Suprapubic skin (tissue), 4 donors: ENCODE data around the gene RCOR1. TPM values are rescaled to one million over a fixed set of nuclear protein-coding genes. Genes with fewer than 3 reads are reported as not detected.

ENCODE experiments used
- DNase-seq, 2 donors: peaks; one replicate each; pipeline ENCODE4 v3.0.0-alpha.2; 2019; ENCODE audit warnings: low spot score in 2 of 2
- H3K27ac ChIP-seq: fragments of 200-600 bp; sonication (generic); one replicate; pipeline ENCODE4 v1.5.1; 2019
- H3K27me3 ChIP-seq: fragments of 200-600 bp; sonication (generic); one replicate; pipeline ENCODE4 v1.5.1; 2019
- H3K36me3 ChIP-seq: fragments of 200-600 bp; sonication (generic); one replicate; pipeline ENCODE4 v1.5.1; 2019
- H3K4me1 ChIP-seq: fragments of 200-600 bp; sonication (generic); one replicate; pipeline ENCODE4 v1.5.1; 2019
- H3K4me3 ChIP-seq: fragments of 200-600 bp; sonication (generic); one replicate; pipeline ENCODE4 v1.5.1; 2019; ENCODE audit warnings: mild to moderate bottlenecking
- H3K9me3 ChIP-seq: fragments of 200-600 bp; sonication (generic); one replicate; pipeline ENCODE4 v1.5.1; 2019
- CTCF ChIP-seq, 2 donors: fragments of 200-600 bp in 1 of 2; fragments of 450-650 bp in 1 of 2; sonication (generic) in 1 of 2; IDR thresholded peaks; one replicate each; pipeline ENCODE4 v1.5.1; 2016 to 2019; ENCODE audit warnings: antibody characterized with exemption in 2 of 2, mild to moderate bottlenecking in 1 of 2, moderate library complexity in 1 of 2
- EP300 ChIP-seq: sonication (generic); formaldehyde crosslinking; IDR thresholded peaks from one replicate; pipeline ENCODE4 v1.6.1; 2017; ENCODE audit warnings: antibody characterized with exemption
- POLR2A ChIP-seq, 2 donors: fragments of 450-650 bp; IDR thresholded peaks; one replicate each; pipeline ENCODE4 v1.6.1; 2017; ENCODE audit warnings: antibody characterized with exemption in 2 of 2, mild to moderate bottlenecking in 2 of 2, moderate library complexity in 2 of 2
- POLR2AphosphoS5 ChIP-seq, 3 donors: sonication (generic); formaldehyde crosslinking; IDR thresholded peaks; one replicate each; pipeline ENCODE4 v1.6.1; 2017; ENCODE audit warnings: antibody characterized with exemption in 3 of 3
- WGBS: methylation state at CpG from one replicate; pipeline ENCODE4 v1.1.5; 2018; 5-methylcytosine and 5-hydroxymethylcytosine counted together
- total RNA-seq, 4 donors: library from RNA; depleted of rRNA; stranded (reverse); fragments of >200 nt; gene quantifications; one replicate each; pipeline ENCODE4 v1.1.0, GENCODE V29; 2016

The RCOR1 gene
- total RNA-seq, 4 donors from 2014 or later, result 20.6 to 27.7 (median 24.8) TPM

DNA sequence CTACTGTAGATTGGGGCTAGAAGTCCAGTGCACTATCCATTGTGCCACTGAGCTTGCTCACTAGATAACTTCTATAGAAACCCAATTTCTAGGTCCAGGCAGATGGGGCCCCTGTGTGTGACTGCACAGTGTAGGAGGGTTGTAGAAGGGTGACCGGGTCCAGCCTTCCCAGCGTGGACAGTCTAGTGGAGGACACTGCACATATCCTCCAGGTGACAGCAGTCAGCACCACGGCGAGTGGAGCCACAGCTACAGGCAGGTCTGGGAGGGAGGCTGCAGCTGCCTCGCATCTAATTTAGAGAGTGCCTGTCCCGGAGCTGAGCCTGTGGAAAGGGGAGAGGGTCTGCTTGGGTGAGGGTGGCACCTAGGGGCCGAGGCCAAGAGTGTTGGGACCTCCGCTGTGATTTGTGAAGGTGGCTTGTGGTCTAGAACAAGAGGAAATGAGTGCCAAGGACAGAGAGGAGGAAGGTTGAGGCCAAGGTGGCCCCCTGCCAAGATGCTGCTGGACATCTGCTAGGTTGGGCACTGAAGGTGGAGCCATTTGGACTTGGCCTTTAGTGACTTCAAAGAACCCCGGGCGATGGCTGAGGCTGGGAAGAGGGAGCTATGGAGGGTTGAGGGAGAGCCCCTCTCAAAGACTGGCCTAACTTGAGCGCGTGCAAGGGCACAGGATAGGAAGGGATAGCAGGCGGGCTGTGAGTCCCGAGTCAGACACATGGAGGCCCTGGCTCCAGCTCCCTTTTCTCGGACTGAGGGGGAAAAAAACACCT lies 138.8 kb downstream of the RCOR1 start:
- H3K36me3 ChIP-seq, result peaks cover 38% of the 10 kb centered on the region
- no peak for DNase-seq
- TF ChIP-seq POLR2AphosphoS5 (IDR thresholded peaks at IDR 0.05) (no peak), POLR2A (IDR thresholded peaks at IDR 0.05) (no peak), CTCF (IDR thresholded peaks at IDR 0.05) (no peak), EP300 (no peak)

GRCh38 chr14:102731871-102732800 lies 139.7 kb downstream of the RCOR1 start:
- no peak for TF ChIP-seq POLR2AphosphoS5 (IDR thresholded peaks at IDR 0.05)
- TF ChIP-seq EP300, result no peak
- no peak for TF ChIP-seq POLR2A (IDR thresholded peaks at IDR 0.05)
- no peak for TF ChIP-seq CTCF (IDR thresholded peaks at IDR 0.05)
- peaks cover 30% of the 10 kb centered on the region for H3K36me3 ChIP-seq
- H3K9me3 ChIP-seq, result no peaks in the 10 kb centered on the region
- no peak overlapping the region for H3K27ac ChIP-seq
- no peaks in the 10 kb centered on the region for H3K4me1 ChIP-seq
- no peak for DNase-seq
- WGBS, result 85% methylated on average over 8 of the region's 13 CpGs
- H3K27me3 ChIP-seq, result no peaks in the 10 kb centered on the region
- no peak overlapping the region for H3K4me3 ChIP-seq

More for the DNA sequence above, 138.8 kb downstream of the RCOR1 start:
- Histone ChIP-seq H3K9me3 (no peaks in the 10 kb centered on the region), H3K4me1 (no peaks in the 10 kb centered on the region), H3K27me3 (no peaks in the 10 kb centered on the region), H3K27ac (no peak overlapping the region), H3K4me3 (no peak overlapping the region)
- WGBS, result 93% methylated on average over 15 of the region's 15 CpGs

DNA sequence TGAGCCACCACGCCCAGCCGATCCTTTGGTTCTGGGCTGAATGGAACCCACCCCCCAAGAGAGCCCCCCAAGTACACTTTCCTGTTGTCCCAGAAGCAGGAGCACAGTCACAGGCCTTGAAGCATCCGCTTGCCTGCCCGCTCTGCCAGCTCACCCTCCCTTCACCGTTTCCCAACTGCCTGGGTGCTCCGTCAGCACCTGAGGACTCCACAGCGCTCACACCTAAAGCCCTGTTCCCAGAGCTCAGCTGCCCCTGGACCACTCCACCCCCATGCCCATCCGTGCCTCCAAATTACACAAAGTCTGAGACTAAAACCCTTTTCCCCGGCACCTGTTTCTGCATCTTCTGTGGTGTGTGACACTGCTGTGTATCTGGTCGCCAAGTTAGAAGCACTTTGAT lies 140.5 kb downstream of the RCOR1 start:
- peaks cover 22% of the 10 kb centered on the region for H3K36me3 ChIP-seq

GRCh38 chr14:102733326-102733725 lies 140.9 kb downstream of the RCOR1 start:
- Histone ChIP-seq H3K9me3 (no peaks in the 10 kb centered on the region), H3K27ac (no peak overlapping the region), H3K27me3 (no peaks in the 10 kb centered on the region), H3K36me3 (peaks cover 21% of the 10 kb centered on the region), H3K4me3 (no peak overlapping the region), H3K4me1 (no peaks in the 10 kb centered on the region)
- no peak for DNase-seq
- 89% methylated on average over 11 of the region's 11 CpGs for WGBS
- TF ChIP-seq EP300 (no peak), CTCF (IDR thresholded peaks at IDR 0.05) (no peak), POLR2AphosphoS5 (IDR thresholded peaks at IDR 0.05) (no peak), POLR2A (IDR thresholded peaks at IDR 0.05) (no peak)

More for the DNA sequence above, 140.5 kb downstream of the RCOR1 start:
- H3K9me3 ChIP-seq, result no peaks in the 10 kb centered on the region
- TF ChIP-seq POLR2AphosphoS5 (IDR thresholded peaks at IDR 0.05), result no peak
- TF ChIP-seq POLR2A (IDR thresholded peaks at IDR 0.05), result no peak
- TF ChIP-seq CTCF (IDR thresholded peaks at IDR 0.05), result no peak
- TF ChIP-seq EP300, result no peak
- H3K27ac ChIP-seq, result no peak overlapping the region
- no peak for DNase-seq
- no peak overlapping the region for H3K4me3 ChIP-seq
- WGBS, result 95% methylated on average over 10 of the region's 10 CpGs
- H3K4me1 ChIP-seq, result no peaks in the 10 kb centered on the region
- no peaks in the 10 kb centered on the region for H3K27me3 ChIP-seq

DNA sequence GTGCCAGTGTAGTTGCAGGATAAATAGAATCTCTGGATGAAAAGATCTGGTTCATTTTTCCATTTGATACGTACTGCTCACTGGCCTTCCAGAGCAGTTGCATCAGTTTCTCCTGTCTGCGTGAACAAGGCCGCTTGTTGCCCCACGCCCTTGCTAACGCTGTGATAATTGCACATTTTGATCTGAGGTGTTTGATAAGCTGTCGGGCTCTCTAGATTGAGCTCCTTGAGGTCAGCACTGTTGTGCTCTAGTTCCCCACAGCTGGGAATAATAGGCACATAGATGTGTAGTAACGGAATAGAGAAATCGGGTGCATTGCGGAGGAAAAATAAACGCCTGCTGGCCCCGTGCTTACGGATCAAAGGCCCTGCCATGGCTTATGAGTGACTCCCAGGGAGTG lies 142.0 kb downstream of the RCOR1 start:
- 90% methylated on average over 12 of the region's 12 CpGs for WGBS
- no peak for DNase-seq
- H3K27ac ChIP-seq, result no peak overlapping the region
- no peaks in the 10 kb centered on the region for H3K27me3 ChIP-seq
- no peaks in the 10 kb centered on the region for H3K9me3 ChIP-seq
- no peak overlapping the region for H3K4me3 ChIP-seq
- no peaks in the 10 kb centered on the region for H3K4me1 ChIP-seq
- TF ChIP-seq EP300 (no peak), POLR2AphosphoS5 (IDR thresholded peaks at IDR 0.05) (no peak), POLR2A (IDR thresholded peaks at IDR 0.05) (no peak), CTCF (IDR thresholded peaks at IDR 0.05) (no peak)
- H3K36me3 ChIP-seq, result peaks cover 18% of the 10 kb centered on the region
